WTC11 (cell line): ENCODE measurements around the gene SULT1C2.

ENCODE experiments used
- AFF4 ChIP-seq: sonication (generic); formaldehyde crosslinking; IDR thresholded peaks from 2 replicates; pipeline ENCODE4 v1.8.1; 2023; ENCODE audit warnings: mild to moderate bottlenecking, missing genetic modification reagents, borderline replicate concordance
- ATF2 ChIP-seq: sonication (generic); formaldehyde crosslinking; IDR thresholded peaks from 2 replicates; pipeline ENCODE4 v1.8.1; 2022; ENCODE audit warnings: low read depth, missing genetic modification reagents, borderline replicate concordance
- ATF3 ChIP-seq: sonication (generic); formaldehyde crosslinking; conservative IDR thresholded peaks from 2 replicates; pipeline ENCODE4 v1.8.1; 2022; ENCODE audit warnings: mild to moderate bottlenecking, missing genetic modification reagents
- CTCF ChIP-seq: fragments of 200-600 bp; IDR thresholded peaks from 2 replicates; pipeline ENCODE4 v1.8.0; 2022; ENCODE audit warnings: antibody characterized with exemption
- E2F5 ChIP-seq: sonication (generic); formaldehyde crosslinking; IDR thresholded peaks from 2 replicates; pipeline ENCODE4 v1.8.1; 2022; ENCODE audit warnings: mild to moderate bottlenecking, moderate library complexity, missing genetic modification reagents
- HMGXB4 ChIP-seq: sonication (generic); formaldehyde crosslinking; IDR thresholded peaks from 2 replicates; pipeline ENCODE4 v1.8.1; 2023; ENCODE audit warnings: mild to moderate bottlenecking, moderate library complexity, missing genetic modification reagents
- MAX ChIP-seq: sonication (generic); formaldehyde crosslinking; IDR thresholded peaks from 2 replicates; pipeline ENCODE4 v1.8.0; 2022; ENCODE audit warnings: mild to moderate bottlenecking, missing genetic modification reagents
- SOX15 ChIP-seq: fragments of 250-450 bp; sonication (Bioruptor Pico); IDR thresholded peaks from 2 replicates; pipeline ENCODE4 v1.9.0; 2021; ENCODE audit warnings: mild to moderate bottlenecking
- STAT6 ChIP-seq: sonication (generic); formaldehyde crosslinking; conservative IDR thresholded peaks from 2 replicates; pipeline ENCODE4 v1.8.1; 2023; ENCODE audit warnings: mild to moderate bottlenecking, low read depth, missing genetic modification reagents, moderate library complexity
- TEAD4 ChIP-seq: sonication (generic); formaldehyde crosslinking; IDR thresholded peaks from 2 replicates; pipeline ENCODE4 v1.8.0; 2022; ENCODE audit warnings: mild to moderate bottlenecking, missing genetic modification reagents
- USF2 ChIP-seq: sonication (generic); formaldehyde crosslinking; IDR thresholded peaks from 2 replicates; pipeline ENCODE4 v1.8.1; 2023; ENCODE audit warnings: mild to moderate bottlenecking, missing genetic modification reagents, moderate library complexity
- ZNF121 ChIP-seq: sonication (generic); formaldehyde crosslinking; IDR thresholded peaks from 2 replicates; pipeline ENCODE4 v1.8.0; 2023; ENCODE audit warnings: missing genetic modification reagents
- ZNF232 ChIP-seq: sonication (generic); formaldehyde crosslinking; IDR thresholded peaks from 2 replicates; pipeline ENCODE4 v1.8.0; 2022; ENCODE audit warnings: mild to moderate bottlenecking, missing genetic modification reagents
- ZNF317 ChIP-seq: sonication (generic); formaldehyde crosslinking; IDR thresholded peaks from 2 replicates; pipeline ENCODE4 v1.8.1; 2023; ENCODE audit warnings: low read depth, mild to moderate bottlenecking, moderate library complexity, missing genetic modification reagents, borderline replicate concordance

GRCh38 chr2:108240966-108241365 lies 47.7 kb upstream of the SULT1C2 start:
- TF ChIP-seq ATF2 (CRISPR knock-in tag) = no peak
- TF ChIP-seq CTCF = no peak
- TF ChIP-seq ATF3 = no peak
- no peak for TF ChIP-seq USF2 (CRISPR knock-in tag)
- no peak for TF ChIP-seq E2F5 (CRISPR knock-in tag)
- TF ChIP-seq ZNF232 (CRISPR knock-in tag) = no peak
- no peak for TF ChIP-seq MAX (CRISPR knock-in tag)
- TF ChIP-seq AFF4 (CRISPR knock-in tag) = no peak
- TF ChIP-seq STAT6 (CRISPR knock-in tag) = no peak
- TF ChIP-seq ZNF121 = no peak
- TF ChIP-seq HMGXB4 (CRISPR knock-in tag) = no peak
- TF ChIP-seq ZNF317 (CRISPR knock-in tag) = no peak
- TF ChIP-seq TEAD4 = no peak
- TF ChIP-seq SOX15 = no peak
